Natural killer cell (primary cell): ENCODE results near the gene CD38. TPM values are rescaled to one million over a fixed set of nuclear protein-coding genes. Genes with fewer than 3 reads are reported as not detected.

Experiments
- ATAC-seq, 3 donors: fragments of 150-1000 bp in 2 of 3; fragments of 200-7000 bp in 1 of 3; cut with Tn5 transposase; 1 replicate in 1 of 3; 2 replicates in 2 of 3; pipeline ENCODE4 v1.10.0; 2021; ENCODE audit warnings: mild to moderate bottlenecking in 2 of 3, moderate library complexity in 2 of 3
- DNase-seq, 2 donors: peaks; one replicate each; pipeline versions ENCODE4 v3.0.0 to v3.0.0-alpha.2; 2013 to 2021; ENCODE audit warnings: mixed read lengths in 1 of 2
- H3K27ac ChIP-seq: one replicate; pipeline ENCODE4 v1.5.1; 2013; ENCODE audit warnings: mild to moderate bottlenecking, low read length
- H3K27me3 ChIP-seq: one replicate; pipeline ENCODE4 v1.6.1; 2013; ENCODE audit warnings: low read length; ENCODE audit not compliant: control insufficient read depth, insufficient read depth
- H3K36me3 ChIP-seq: one replicate; pipeline ENCODE4 v1.6.1; 2013; ENCODE audit warnings: low read length; ENCODE audit not compliant: control insufficient read depth, insufficient read depth
- H3K4me1 ChIP-seq: one replicate; pipeline ENCODE4 v1.6.1; 2013; ENCODE audit warnings: low read length; ENCODE audit not compliant: control insufficient read depth, insufficient read depth
- H3K4me3 ChIP-seq: one replicate; pipeline ENCODE4 v1.5.1; 2013; ENCODE audit warnings: low read length
- H3K9me3 ChIP-seq: one replicate; pipeline ENCODE4 v1.6.1; 2013; ENCODE audit warnings: low read length; ENCODE audit not compliant: control insufficient read depth, insufficient read depth
- H3K27ac Mint-ChIP-seq, 2 donors: one replicate each; pipeline ENCODE4 v1.8.0; 2022; ENCODE audit warnings: mild to moderate bottlenecking in 2 of 2, mixed read lengths in 2 of 2, moderate library complexity in 1 of 2
- H3K27me3 Mint-ChIP-seq, 2 donors: one replicate each; pipeline ENCODE4 v1.8.0; 2022; ENCODE audit warnings: low read depth in 2 of 2, mixed read lengths in 2 of 2
- H3K36me3 Mint-ChIP-seq: one replicate; pipeline ENCODE4 v1.8.0; 2022; ENCODE audit warnings: mixed read lengths
- H3K4me1 Mint-ChIP-seq, 2 donors: one replicate each; pipeline ENCODE4 v1.8.0; 2022; ENCODE audit warnings: mixed read lengths in 2 of 2
- H3K4me3 Mint-ChIP-seq: one replicate; pipeline ENCODE4 v1.8.0; 2022; ENCODE audit warnings: mild to moderate bottlenecking, moderate library complexity, mixed read lengths
- H3K9me3 Mint-ChIP-seq, 2 donors: one replicate each; pipeline ENCODE4 v1.8.0; 2022; ENCODE audit warnings: mixed read lengths in 2 of 2
- CTCF ChIP-seq: fragments of 200-600 bp; IDR thresholded peaks from one replicate; pipeline ENCODE4 v1.8.0; 2022; ENCODE audit warnings: antibody characterized with exemption
- WGBS: methylation state at CpG from one replicate; pipeline ENCODE4 v1.1.7; 2013; ENCODE audit warnings: missing lambda C conversion rate; ENCODE audit not compliant: insufficient coverage; 5-methylcytosine and 5-hydroxymethylcytosine counted together
- intact Hi-C: fragments of 100-400 bp; cut with micrococcal nuclease; formaldehyde crosslinking; loops from one replicate; pipeline ENCODE4 v1.14.2; 2022
- total RNA-seq, 4 donors: library from RNA; stranded (reverse); fragments of 120-200 nt in 1 of 4; gene quantifications; one replicate each; pipeline versions ENCODE4 v1.2.3 to v1.2.4, GENCODE V29; 2013 to 2022

Gene CD38
- total RNA-seq, 3 donors from 2014 or later (not counting 1 experiment from before 2014, with no cell fraction given): 91.8 to 124 (median 98.8) TPM

- 95% methylated on average over 3 of the region's 4 CpGs for WGBS
- peaks cover 19 to 25% of the 10 kb centered on the region in 2 donors for H3K27me3 Mint-ChIP-seq
- DNase-seq: no peak
- H3K4me1 ChIP-seq: no peaks in the 10 kb centered on the region
- H3K9me3 ChIP-seq: no peaks in the 10 kb centered on the region
- no peak overlapping the region for H3K4me3 Mint-ChIP-seq
- no peak for ATAC-seq
- H3K27ac ChIP-seq: no peak overlapping the region
- H3K9me3 Mint-ChIP-seq: no peaks in the 10 kb centered on the region
- H3K36me3 ChIP-seq: no peaks in the 10 kb centered on the region
- TF ChIP-seq CTCF: no peak
- H3K4me1 Mint-ChIP-seq: peaks cover 3 to 6% of the 10 kb centered on the region in 2 donors
- intact Hi-C loops: no loop called here
- no peaks in the 10 kb centered on the region for H3K27me3 ChIP-seq
- no peaks in the 10 kb centered on the region for H3K36me3 Mint-ChIP-seq
- no peak overlapping the region for H3K27ac Mint-ChIP-seq
- no peak overlapping the region for H3K4me3 ChIP-seq
Observed at GRCh38 chr4:15894921-15895916, 117.1 kb downstream of the CD38 start.

GRCh38 chr4:15897577-15897976, 119.4 kb downstream of the CD38 start:
- peaks cover 19 to 26% of the 10 kb centered on the region in 2 donors for H3K27me3 Mint-ChIP-seq
- H3K4me3 Mint-ChIP-seq: no peak overlapping the region
- Histone ChIP-seq H3K27me3 (no peaks in the 10 kb centered on the region), H3K27ac (no peak overlapping the region), H3K4me1 (peaks cover 4% of the 10 kb centered on the region), H3K9me3 (no peaks in the 10 kb centered on the region), H3K36me3 (no peaks in the 10 kb centered on the region), H3K4me3 (no peak overlapping the region)
- TF ChIP-seq CTCF: no peak
- WGBS: 93% methylated on average over 2 of the region's 2 CpGs
- no peaks in the 10 kb centered on the region for H3K36me3 Mint-ChIP-seq
- DNase-seq (no peak), ATAC-seq (no peak)
- H3K27ac Mint-ChIP-seq: no peak overlapping the region
- no peaks in the 10 kb centered on the region for H3K9me3 Mint-ChIP-seq
- intact Hi-C loops: no loop called here
- peaks cover 7 to 13% of the 10 kb centered on the region in 2 donors for H3K4me1 Mint-ChIP-seq

- TF ChIP-seq CTCF: no peak
- no peaks in the 10 kb centered on the region for H3K27me3 ChIP-seq
- no peaks in the 10 kb centered on the region for H3K9me3 Mint-ChIP-seq
- no peaks in the 10 kb centered on the region for H3K36me3 Mint-ChIP-seq
- H3K4me3 ChIP-seq: no peak overlapping the region
- no peak for ATAC-seq
- intact Hi-C loops: no loop called here
- no peak for DNase-seq
- peaks cover 19 to 26% of the 10 kb centered on the region in 2 donors for H3K27me3 Mint-ChIP-seq
- H3K9me3 ChIP-seq: no peaks in the 10 kb centered on the region
- H3K4me1 ChIP-seq: peaks cover 13% of the 10 kb centered on the region
- no peak overlapping the region for H3K27ac ChIP-seq
- H3K4me3 Mint-ChIP-seq: no peak overlapping the region
- no peak overlapping the region for H3K27ac Mint-ChIP-seq
- H3K36me3 ChIP-seq: no peaks in the 10 kb centered on the region
- peaks cover 15 to 22% of the 10 kb centered on the region in 2 donors for H3K4me1 Mint-ChIP-seq
Observed at GRCh38 chr4:15898902-15899301, 120.8 kb downstream of the CD38 start.
